HCT116 (cell line): Measurements from ENCODE around the gene USP7.

Experiments
- EGR1 ChIP-seq: IDR thresholded peaks from 2 replicates; pipeline ENCODE4 v1.6.1; 2012; ENCODE audit warnings: low read depth
- EZH2phosphoT487 ChIP-seq: fragments of 200-600 bp; IDR thresholded peaks from 2 replicates; pipeline ENCODE4 v1.6.1; 2018; ENCODE audit warnings: antibody characterized with exemption, borderline replicate concordance
- FOSL1 ChIP-seq: IDR thresholded peaks from 2 replicates; pipeline ENCODE4 v1.6.1; 2012; ENCODE audit warnings: low read depth
- MAX ChIP-seq: IDR thresholded peaks from 2 replicates; pipeline ENCODE4 v1.6.1; 2012
- POLR2A ChIP-seq: IDR thresholded peaks from 2 replicates; pipeline ENCODE4 v1.7.0; 2011; ENCODE audit warnings: borderline replicate concordance; ENCODE audit not compliant: insufficient read depth, insufficient read length; ENCODE audit errors: extremely low read depth
- POLR2AphosphoS5 ChIP-seq: IDR thresholded peaks from 2 replicates; pipeline ENCODE4 v1.6.1; 2011; ENCODE audit warnings: mild to moderate bottlenecking, low read depth, low read length, moderate library complexity
- SRF ChIP-seq: IDR thresholded peaks from 2 replicates; pipeline ENCODE4 v1.6.1; 2012; ENCODE audit warnings: low read depth
- YY1 ChIP-seq: IDR thresholded peaks from 2 replicates; pipeline ENCODE4 v1.6.1; 2011; ENCODE audit warnings: low read length, low read depth, moderate library complexity, mild to moderate bottlenecking; ENCODE audit not compliant: insufficient replicate concordance; ENCODE audit errors: extremely low read depth
- ZBTB33 ChIP-seq: IDR thresholded peaks from 2 replicates; pipeline ENCODE4 v1.6.1; 2011; ENCODE audit warnings: mild to moderate bottlenecking, low read length, moderate library complexity; ENCODE audit not compliant: insufficient replicate concordance; ENCODE audit errors: extremely low read depth
- ZFX ChIP-seq: fragments of 450-650 bp; IDR thresholded peaks from 2 replicates; pipeline ENCODE4 v1.6.1; 2017
- ZNF274 ChIP-seq: fragments of 200-500 bp; sonication (Bioruptor generic); IDR thresholded peaks from 2 replicates; pipeline ENCODE4 v1.6.1; 2014; ENCODE audit warnings: mild to moderate bottlenecking, low read depth, low read length, inconsistent platforms
- TF ChIP-seq, protein P1 (sequence below), 3 experiments: fragments of 200-600 bp in 1 of 3; sonication (generic) in 1 of 3; IDR thresholded peaks in 2 of 3; conservative IDR thresholded peaks in 1 of 3; 2 replicates each; pipeline ENCODE4 v1.5.1; 2012 to 2017; ENCODE audit warnings: low read depth in 2 of 3, low read length in 2 of 3, antibody characterized with exemption in 1 of 3, borderline replicate concordance in 1 of 3, control low read depth in 1 of 3, mild to moderate bottlenecking in 1 of 3, mixed read lengths in 1 of 3, mixed run types in 1 of 3, moderate library complexity in 1 of 3; ENCODE audit not compliant: insufficient read depth in 1 of 3

GRCh38 chr16:8890549-8890921 lies 73.2 kb downstream of the USP7 start:
- TF ChIP-seq, protein P1, sequence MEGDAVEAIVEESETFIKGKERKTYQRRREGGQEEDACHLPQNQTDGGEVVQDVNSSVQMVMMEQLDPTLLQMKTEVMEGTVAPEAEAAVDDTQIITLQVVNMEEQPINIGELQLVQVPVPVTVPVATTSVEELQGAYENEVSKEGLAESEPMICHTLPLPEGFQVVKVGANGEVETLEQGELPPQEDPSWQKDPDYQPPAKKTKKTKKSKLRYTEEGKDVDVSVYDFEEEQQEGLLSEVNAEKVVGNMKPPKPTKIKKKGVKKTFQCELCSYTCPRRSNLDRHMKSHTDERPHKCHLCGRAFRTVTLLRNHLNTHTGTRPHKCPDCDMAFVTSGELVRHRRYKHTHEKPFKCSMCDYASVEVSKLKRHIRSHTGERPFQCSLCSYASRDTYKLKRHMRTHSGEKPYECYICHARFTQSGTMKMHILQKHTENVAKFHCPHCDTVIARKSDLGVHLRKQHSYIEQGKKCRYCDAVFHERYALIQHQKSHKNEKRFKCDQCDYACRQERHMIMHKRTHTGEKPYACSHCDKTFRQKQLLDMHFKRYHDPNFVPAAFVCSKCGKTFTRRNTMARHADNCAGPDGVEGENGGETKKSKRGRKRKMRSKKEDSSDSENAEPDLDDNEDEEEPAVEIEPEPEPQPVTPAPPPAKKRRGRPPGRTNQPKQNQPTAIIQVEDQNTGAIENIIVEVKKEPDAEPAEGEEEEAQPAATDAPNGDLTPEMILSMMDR (IDR thresholded peaks at IDR 0.05 in 2 of 3, conservative IDR thresholded peaks at IDR 0.05 in 1 of 3; ENCODE audit: borderline replicate concordance in 1 of 3, insufficient read depth in 1 of 3, low read depth in 2 of 3, low read length in 2 of 3), result no peak
- TF ChIP-seq EGR1, result no peak
- TF ChIP-seq ZNF274, result no peak
- no peak for TF ChIP-seq POLR2AphosphoS5
- TF ChIP-seq FOSL1, result no peak
- TF ChIP-seq YY1, result no peak
- TF ChIP-seq EZH2phosphoT487, result no peak
- TF ChIP-seq POLR2A, result no peak
- TF ChIP-seq MAX, result no peak
- no peak for TF ChIP-seq ZBTB33
- TF ChIP-seq ZFX, result no peak
- no peak for TF ChIP-seq SRF
